Neural progenitor cell (in vitro differentiated cells): ENCODE data around the gene PPP2R5C.
"Not testable (repeated sequence)": the region's sequence is repeated elsewhere in the genome, so short reads cannot be mapped to it uniquely, and the experiment has no call there.

Experiments
- EZH2 ChIP-seq: fragments of 200-600 bp; sonication (generic); IDR thresholded peaks from 2 replicates; pipeline ENCODE4 v1.6.1; 2017; ENCODE audit warnings: antibody characterized with exemption, mild to moderate bottlenecking, moderate library complexity
- EZH2phosphoT487 ChIP-seq: fragments of 200-600 bp; sonication (generic); IDR thresholded peaks from 2 replicates; pipeline ENCODE4 v1.6.1; 2017; ENCODE audit warnings: antibody characterized with exemption
- TF ChIP-seq, protein P1 (sequence below): fragments of 200-600 bp; sonication (generic); IDR thresholded peaks from 2 replicates; pipeline ENCODE4 v1.5.1; 2017; ENCODE audit warnings: antibody characterized with exemption, mild to moderate bottlenecking

DNA sequence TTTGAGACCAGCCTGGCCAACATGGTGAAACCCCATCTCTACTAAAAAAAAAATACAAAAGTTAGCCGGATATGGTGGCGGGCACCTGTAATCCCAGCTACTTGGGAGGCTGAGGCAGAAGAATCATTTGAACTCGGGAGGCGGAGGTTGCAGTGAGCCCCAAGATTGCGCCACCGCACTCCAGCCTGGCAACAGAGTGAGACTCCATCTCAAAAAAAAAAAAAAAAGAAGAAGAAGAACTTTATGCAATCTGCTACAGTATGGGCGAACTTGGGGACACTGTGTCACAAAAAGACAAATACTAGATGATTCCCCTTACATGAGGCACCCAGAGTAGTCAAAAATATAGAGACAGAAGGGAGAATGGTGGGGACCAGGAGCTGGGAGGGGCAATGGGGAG is 35.9 kb upstream of the PPP2R5C start:
- TF ChIP-seq, protein P1, sequence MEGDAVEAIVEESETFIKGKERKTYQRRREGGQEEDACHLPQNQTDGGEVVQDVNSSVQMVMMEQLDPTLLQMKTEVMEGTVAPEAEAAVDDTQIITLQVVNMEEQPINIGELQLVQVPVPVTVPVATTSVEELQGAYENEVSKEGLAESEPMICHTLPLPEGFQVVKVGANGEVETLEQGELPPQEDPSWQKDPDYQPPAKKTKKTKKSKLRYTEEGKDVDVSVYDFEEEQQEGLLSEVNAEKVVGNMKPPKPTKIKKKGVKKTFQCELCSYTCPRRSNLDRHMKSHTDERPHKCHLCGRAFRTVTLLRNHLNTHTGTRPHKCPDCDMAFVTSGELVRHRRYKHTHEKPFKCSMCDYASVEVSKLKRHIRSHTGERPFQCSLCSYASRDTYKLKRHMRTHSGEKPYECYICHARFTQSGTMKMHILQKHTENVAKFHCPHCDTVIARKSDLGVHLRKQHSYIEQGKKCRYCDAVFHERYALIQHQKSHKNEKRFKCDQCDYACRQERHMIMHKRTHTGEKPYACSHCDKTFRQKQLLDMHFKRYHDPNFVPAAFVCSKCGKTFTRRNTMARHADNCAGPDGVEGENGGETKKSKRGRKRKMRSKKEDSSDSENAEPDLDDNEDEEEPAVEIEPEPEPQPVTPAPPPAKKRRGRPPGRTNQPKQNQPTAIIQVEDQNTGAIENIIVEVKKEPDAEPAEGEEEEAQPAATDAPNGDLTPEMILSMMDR: not testable (repeated sequence)
- TF ChIP-seq EZH2, EZH2phosphoT487: not testable (repeated sequence)
